NCI-H1694 treated with DMSO at 0.1 percent for 48 hours (cell line): ENCODE results near the gene OGA.

Source experiments
- DNase-seq: peaks from one replicate; lab custom pipeline; 2025; lab: John Stamatoyannopoulos, UW

OGA gene

GRCh38 chr10:101758858-101759257 lies 59.4 kb downstream of the OGA start:
- DNase-seq = no peak

GRCh38 chr10:101752241-101752640 lies 66.0 kb downstream of the OGA start:
- no peak for DNase-seq

GRCh38 chr10:101749047-101750016 lies 68.9 kb downstream of the OGA start:
- DNase-seq = no peak

DNA sequence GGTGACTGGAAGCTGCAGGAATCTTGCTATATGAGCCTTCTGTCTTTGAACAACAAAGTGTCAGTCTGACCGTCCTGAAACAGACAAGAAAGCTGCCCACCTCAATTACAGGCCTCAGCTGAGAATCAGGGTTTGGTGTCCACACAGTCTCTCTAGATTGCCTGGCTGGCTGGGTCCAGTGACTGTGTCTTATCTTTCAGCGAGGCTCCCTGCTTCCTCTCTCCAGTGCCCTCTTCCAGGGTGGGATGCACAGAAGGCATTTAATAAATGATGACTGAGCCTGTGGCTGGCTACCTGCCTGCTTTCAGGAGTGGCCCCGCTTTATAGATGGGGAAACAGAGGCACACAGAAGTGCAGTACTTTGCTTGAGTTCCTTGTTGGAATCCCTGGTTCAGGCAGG lies 69.7 kb downstream of the OGA start:
- no peak for DNase-seq

DNA sequence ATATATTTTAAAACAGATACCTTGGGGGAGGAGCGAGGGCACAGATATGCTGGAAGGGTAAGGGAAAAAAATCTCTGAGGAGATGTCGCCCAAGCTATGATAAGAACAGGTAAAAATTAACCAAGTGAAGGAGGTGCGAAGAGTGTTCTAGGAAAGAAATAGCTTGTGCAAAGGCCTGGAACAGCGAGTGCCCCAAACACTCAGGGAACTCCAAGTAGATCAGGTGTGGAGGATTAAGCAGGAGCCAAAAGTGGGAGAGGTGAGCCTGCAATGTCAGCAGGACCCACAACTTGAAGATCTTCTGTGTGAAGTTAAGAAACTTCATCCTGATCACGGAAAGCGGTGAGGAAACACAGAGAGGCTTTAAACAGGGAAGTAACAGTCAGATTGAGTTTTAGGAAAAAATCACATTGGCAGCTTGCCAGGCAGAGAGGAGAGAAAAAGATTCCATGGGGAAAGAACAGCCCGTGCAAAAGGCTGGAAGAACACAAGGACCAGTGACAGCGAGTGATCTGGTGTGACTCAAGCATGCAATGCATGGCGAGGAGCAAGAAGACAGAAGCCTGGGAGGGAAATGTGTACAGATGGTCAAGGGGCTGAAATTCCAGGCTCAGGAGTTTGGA lies 73.1 kb downstream of the OGA start:
- DNase-seq = no peak

GRCh38 chr10:101744267-101744666 lies 74.0 kb downstream of the OGA start:
- no peak for DNase-seq

DNA sequence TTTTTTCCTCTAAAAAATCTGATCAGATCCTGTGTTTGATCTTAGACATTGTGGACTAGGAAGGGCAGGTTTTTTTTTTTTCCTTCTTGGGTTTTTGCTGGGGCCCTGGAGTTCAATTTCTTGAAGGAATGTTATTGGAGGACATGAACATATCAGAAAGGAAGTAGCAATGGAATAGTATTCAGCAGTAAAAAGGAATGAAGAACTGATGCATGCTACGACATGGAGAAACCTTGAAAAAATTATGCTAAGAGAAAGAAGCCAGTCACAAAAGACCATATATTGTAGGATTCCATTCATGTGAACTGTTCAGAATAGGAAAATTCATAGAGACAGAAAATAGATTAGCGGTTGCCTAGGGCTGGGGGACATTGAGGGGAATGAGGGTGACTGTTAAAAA lies 76.3 kb downstream of the OGA start:
- no peak for DNase-seq

DNA sequence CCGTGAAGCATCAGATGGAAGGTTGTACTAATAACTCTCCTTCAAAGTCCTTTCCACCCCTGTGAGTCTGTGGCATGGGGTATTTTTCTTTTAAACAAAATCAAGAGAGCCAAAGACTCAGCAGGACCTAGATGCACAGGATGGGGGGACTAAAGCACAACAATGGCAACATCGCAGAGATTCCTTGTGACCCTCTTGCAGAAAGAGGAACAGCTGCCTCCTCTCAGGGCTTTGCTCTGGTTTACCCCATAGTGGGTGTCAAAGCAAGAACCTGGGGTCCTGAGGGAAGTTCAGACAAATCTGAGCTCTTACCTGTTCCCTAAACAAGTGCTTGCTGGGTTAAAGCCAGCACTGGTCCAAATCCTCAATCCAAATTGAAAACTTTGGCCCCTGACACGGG lies 81.6 kb downstream of the OGA start:
- DNase-seq = no peak
